ENCODE data around the gene ATP11B. TPM values are rescaled to one million over a fixed set of nuclear protein-coding genes. Genes with fewer than 3 reads are reported as not detected.

The ATP11B gene
- total and polyA plus RNA-seq, 2 of the 8 experiments (the other 6 are each of a cell fraction or from before 2014, with no cell fraction given), result 5.1 to 26.5 TPM

DNA sequence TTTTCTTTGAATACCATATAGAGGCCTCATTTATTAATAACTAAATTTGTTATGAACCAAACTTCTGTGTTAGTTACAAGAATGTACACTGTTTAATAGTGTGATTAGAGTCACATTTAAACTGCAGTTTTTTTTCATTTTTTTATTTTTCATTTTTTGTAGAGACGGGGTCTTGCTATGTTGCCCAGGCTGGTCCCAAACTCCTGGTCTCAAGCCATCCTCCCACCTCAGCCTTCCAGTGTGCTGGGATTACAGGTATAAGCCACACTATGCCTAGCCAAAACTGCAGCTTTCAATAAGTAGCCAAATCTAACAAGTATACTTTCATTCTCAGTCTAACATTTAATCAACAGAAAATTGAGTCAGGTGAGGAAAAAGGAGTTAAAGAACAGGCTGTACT, 10.2 kb upstream of the ATP11B start:
- H2BK12ac ChIP-seq (ENCODE audit: low read depth, low read length), result no peak overlapping the region
- H2BK15ac ChIP-seq (ENCODE audit: low read length), result no peak overlapping the region
- H4K5ac ChIP-seq (ENCODE audit: insufficient read length, low read depth, low read length), result no peak overlapping the region
- no peaks in the 10 kb centered on the region for H4K20me1 ChIP-seq (replicated peaks in 1 of 2; ENCODE audit: control insufficient read depth in 1 of 2, insufficient read depth in 2 of 2, low read length in 2 of 2)
- no peak overlapping the region for H3K4me2 ChIP-seq (ENCODE audit: insufficient read depth in 1 of 2, low read depth in 2 of 2, low read length in 2 of 2)
- H3K9me3 ChIP-seq (ENCODE audit: insufficient read depth in 2 of 2, low read depth in 1 of 2, low read length in 1 of 2), result no peaks in the 10 kb centered on the region
- no peaks in the 10 kb centered on the region for H3K79me2 ChIP-seq (ENCODE audit: control insufficient read depth in 1 of 2, insufficient read depth in 2 of 2, low read length in 2 of 2)
- TF ChIP-seq RBBP5 (IDR thresholded peaks at IDR 0.05; ENCODE audit: borderline replicate concordance, low read depth, low read length) (no peak), TAF7 (optimal IDR thresholded peaks at IDR 0.05; ENCODE audit: borderline replicate concordance, low read depth, low read length) (no peak), HDAC6 (IDR thresholded peaks at IDR 0.05; ENCODE audit: low read depth, low read length) (no peak), TAF1 (IDR thresholded peaks at IDR 0.05; ENCODE audit: low read depth, low read length) (no peak), EGR1 (IDR thresholded peaks at IDR 0.05; ENCODE audit: borderline replicate concordance, low read depth, low read length) (no peak), SIX5 (IDR thresholded peaks at IDR 0.05; ENCODE audit: low read depth, low read length) (no peak), SAP30 (IDR thresholded peaks at IDR 0.05; ENCODE audit: insufficient read depth, insufficient replicate concordance, low read length) (no peak), JUN (IDR thresholded peaks at IDR 0.05; ENCODE audit: low read depth, low read length) (no peak), CTBP2 (IDR thresholded peaks at IDR 0.05; ENCODE audit: borderline replicate concordance, insufficient read depth, insufficient read length, low read length) (no peak), CEBPB (IDR thresholded peaks at IDR 0.05; ENCODE audit: low read depth, low read length) (no peak), CHD1 (IDR thresholded peaks at IDR 0.05; ENCODE audit: low read depth, low read length) (no peak), KDM1A (IDR thresholded peaks at IDR 0.05; ENCODE audit: borderline replicate concordance, low read length) (no peak)
- no peaks in the 10 kb centered on the region for H3K79me1 ChIP-seq (ENCODE audit: low read depth, low read length)
- H3K27me3 ChIP-seq (replicated peaks in 1 of 4; ENCODE audit: control insufficient read depth in 3 of 4, extremely low read depth in 1 of 4, insufficient read depth in 3 of 4, low read length in 3 of 4), result no peaks in the 10 kb centered on the region
- 85% methylated on average over 1 of the region's 1 CpG; no CpG with 5 or more reads in 1 of the 2 experiments for WGBS, 2 experiments (ENCODE audit: extremely low coverage in 1 of 2, insufficient coverage in 1 of 2, insufficient read length in 1 of 2, insufficient replicate concordance in 2 of 2, low coverage in 1 of 2, low lambda C conversion rate in 2 of 2, missing lambda C conversion rate in 1 of 2)
- no peak overlapping the region for H3K9ac ChIP-seq (replicated peaks in 1 of 4; ENCODE audit: extremely low read depth in 1 of 4, low read depth in 3 of 4, low read length in 3 of 4)
- no peak overlapping the region for H2BK120ac ChIP-seq (replicated peaks; ENCODE audit: low read depth, low read length)
- H3K36me3 ChIP-seq (ENCODE audit: control insufficient read depth in 2 of 4, insufficient read depth in 4 of 4, low read length in 3 of 4), result no peaks in the 10 kb centered on the region
- H2BK20ac ChIP-seq (ENCODE audit: low read length), result no peak overlapping the region
- no peak overlapping the region for H3K4ac ChIP-seq (replicated peaks; ENCODE audit: insufficient read length, low read depth, low read length)
- no peak overlapping the region for H2AK5ac ChIP-seq (ENCODE audit: low read depth, low read length)
- ChIA-PET CTCF (ENCODE audit: partially characterized antibody) (no interaction called here), POLR2A (ENCODE audit: partially characterized antibody) (no interaction called here)
- H3K18ac ChIP-seq (ENCODE audit: extremely low read depth, low read length), result no peak overlapping the region
- no peak overlapping the region for H2AFZ ChIP-seq (ENCODE audit: low read length)
- H3K23ac ChIP-seq (ENCODE audit: insufficient read length), result no peak overlapping the region
- no peak overlapping the region for H3K4me3 ChIP-seq (ENCODE audit: extremely low read depth in 1 of 4, insufficient read depth in 2 of 4, low read depth in 3 of 4, low read length in 4 of 4)
- no peak for FAIRE-seq
- H3K4me1 ChIP-seq (replicated peaks in 1 of 4; ENCODE audit: control insufficient read depth in 3 of 4, insufficient read depth in 4 of 4, low read length in 3 of 4), result no peaks in the 10 kb centered on the region
- H2BK5ac ChIP-seq (ENCODE audit: low read depth, low read length), result no peak overlapping the region
- no peak overlapping the region for H3K14ac ChIP-seq (ENCODE audit: insufficient read length)
- no peaks in the 10 kb centered on the region for H3K23me2 ChIP-seq (ENCODE audit: low read depth, low read length)
- H4K91ac ChIP-seq (replicated peaks; ENCODE audit: insufficient read length, low read length), result no peak overlapping the region
- no peak overlapping the region for H4K8ac ChIP-seq (ENCODE audit: extremely low read depth, insufficient read depth, low read length)
- H3K27ac ChIP-seq (ENCODE audit: low read depth, low read length), result no peak overlapping the region
- DNase-seq (ENCODE audit: low read depth in 1 of 2, low spot score in 2 of 2), result no peak
- no peak overlapping the region for H3K56ac ChIP-seq (replicated peaks; ENCODE audit: insufficient read length, low read depth, low read length)

All from H1 (cell line).